Mucosa of rectum (tissue), 2 donors: ENCODE data around the gene CSMD2.

ENCODE experiments used
- H3K27ac ChIP-seq, 2 donors: one replicate each; pipeline ENCODE4 v1.7.0; 2013; ENCODE audit warnings: inconsistent platforms in 2 of 2, low read depth in 2 of 2, low read length in 2 of 2
- H3K27me3 ChIP-seq, 2 donors: one replicate each; pipeline ENCODE4 v1.7.0; 2013; ENCODE audit warnings: low read length in 2 of 2; ENCODE audit not compliant: control insufficient read depth in 2 of 2, insufficient read depth in 2 of 2
- H3K36me3 ChIP-seq, 2 donors: one replicate each; pipeline ENCODE4 v1.7.0; 2013; ENCODE audit warnings: low read length in 2 of 2; ENCODE audit not compliant: control insufficient read depth in 2 of 2, insufficient read depth in 2 of 2
- H3K4me1 ChIP-seq, 2 donors: one replicate each; pipeline ENCODE4 v1.7.0; 2013; ENCODE audit warnings: low read length in 2 of 2, mild to moderate bottlenecking in 1 of 2; ENCODE audit not compliant: control insufficient read depth in 2 of 2, insufficient read depth in 2 of 2
- H3K4me3 ChIP-seq, 2 donors: one replicate each; pipeline ENCODE4 v1.7.0; 2013; ENCODE audit warnings: low read length in 2 of 2
- H3K9ac ChIP-seq, 2 donors: one replicate each; pipeline ENCODE4 v1.7.0; 2013; ENCODE audit warnings: low read length in 2 of 2, low read depth in 1 of 2, mild to moderate bottlenecking in 1 of 2
- H3K9me3 ChIP-seq, 2 donors: one replicate each; pipeline ENCODE4 v1.7.0; 2013; ENCODE audit warnings: low read length in 2 of 2; ENCODE audit not compliant: control insufficient read depth in 2 of 2
- donor health status: healthy.
- donor health status: Normal muscosa, but diverticular disease.

The CSMD2 gene

DNA sequence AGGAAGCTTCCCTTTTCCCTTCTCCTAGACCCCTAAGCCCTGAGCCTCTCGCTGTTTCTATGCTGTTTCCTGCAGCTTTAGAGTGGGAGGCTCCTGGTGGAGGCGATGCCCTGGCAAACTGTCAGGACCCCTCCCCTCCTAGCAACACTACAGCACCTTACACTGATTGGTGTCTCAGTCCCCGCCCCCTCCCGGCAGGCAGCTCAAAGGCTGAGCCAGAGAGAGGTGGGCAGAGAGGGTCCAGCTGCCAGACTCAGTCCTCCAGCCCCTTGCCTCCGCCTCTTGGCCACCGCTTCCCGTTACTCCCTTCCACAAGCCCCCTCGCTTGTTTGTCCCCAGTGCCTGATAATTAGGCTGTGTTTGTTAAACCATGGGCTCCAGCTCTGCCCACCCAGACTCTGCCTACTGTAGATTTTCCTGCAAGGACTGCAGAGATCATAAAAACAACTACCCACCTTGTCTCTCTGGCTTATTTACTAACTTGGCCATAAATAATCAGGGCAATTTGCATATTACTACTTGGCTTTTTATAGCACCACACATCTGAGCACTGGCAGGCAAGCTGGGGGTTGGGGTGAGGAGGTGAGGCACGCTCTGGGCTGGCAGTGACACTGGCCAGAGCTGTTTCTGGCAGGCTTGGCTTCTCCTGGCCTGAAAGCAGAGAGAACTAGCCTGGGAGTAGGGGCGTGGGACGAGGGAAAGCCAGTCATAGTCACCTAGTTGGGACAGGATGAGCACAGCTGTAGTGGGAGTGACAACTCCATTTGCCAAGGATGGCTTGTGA is 107.5 kb downstream of the CSMD2 start:
- no peak overlapping the region for H3K9ac ChIP-seq
- H3K27ac ChIP-seq, result no peak overlapping the region
- no peaks in the 10 kb centered on the region for H3K4me1 ChIP-seq

DNA sequence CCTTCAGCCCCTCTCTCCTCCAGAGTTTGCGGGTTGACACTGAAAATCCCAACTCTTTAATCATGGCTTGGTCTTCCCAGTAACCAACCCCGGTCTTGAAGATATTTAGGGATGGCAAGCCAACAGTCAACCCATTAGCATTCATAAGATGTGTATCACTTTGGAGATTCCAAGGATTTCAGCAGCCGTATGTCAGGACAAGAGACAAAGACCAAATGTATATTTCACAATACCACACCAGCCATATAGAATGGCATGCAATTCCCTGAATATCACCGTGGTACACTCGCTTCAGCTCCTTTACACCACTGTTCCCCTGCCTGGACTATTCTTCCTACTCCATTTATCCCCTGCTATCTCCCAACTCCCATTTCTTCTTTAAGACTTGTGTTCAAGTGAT is 109.2 kb downstream of the CSMD2 start:
- no peak overlapping the region for H3K9ac ChIP-seq

More for the DNA sequence above, 107.5 kb downstream of the CSMD2 start:
- no peak overlapping the region for H3K4me3 ChIP-seq
- H3K36me3 ChIP-seq, result no peaks in the 10 kb centered on the region
- peaks cover 0 to 2% of the 10 kb centered on the region in 2 donors for H3K27me3 ChIP-seq
- H3K9me3 ChIP-seq, result no peaks in the 10 kb centered on the region

DNA sequence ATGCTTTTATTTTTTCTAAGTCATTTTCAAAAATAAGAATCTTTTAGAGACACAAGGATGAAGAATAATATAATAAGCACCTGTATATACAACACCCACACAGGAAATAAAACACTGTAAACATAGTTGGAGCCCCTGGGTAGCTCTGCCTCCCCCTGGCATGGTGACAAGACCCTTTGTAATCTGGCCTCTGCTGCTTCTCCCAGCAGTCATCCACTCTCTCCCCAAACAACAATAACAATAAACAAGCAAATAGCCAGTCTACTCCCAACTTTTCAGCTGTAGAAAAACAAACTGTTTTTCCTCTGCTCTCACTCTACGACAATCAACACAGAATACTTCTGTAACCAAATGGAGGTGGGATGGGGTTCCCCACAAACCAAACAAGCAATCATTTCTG is 110.1 kb downstream of the CSMD2 start:
- H3K36me3 ChIP-seq, result no peaks in the 10 kb centered on the region
- H3K4me1 ChIP-seq, result no peaks in the 10 kb centered on the region
- no peak overlapping the region for H3K27ac ChIP-seq
- peaks cover 0 to 2% of the 10 kb centered on the region in 2 donors for H3K27me3 ChIP-seq
- no peak overlapping the region for H3K9ac ChIP-seq
- H3K9me3 ChIP-seq, result no peaks in the 10 kb centered on the region
- H3K4me3 ChIP-seq, result no peak overlapping the region

More for the DNA sequence above, 109.2 kb downstream of the CSMD2 start:
- H3K27ac ChIP-seq, result no peak overlapping the region
- H3K4me3 ChIP-seq, result no peak overlapping the region
- peaks cover 0 to 2% of the 10 kb centered on the region in 2 donors for H3K27me3 ChIP-seq
- no peaks in the 10 kb centered on the region for H3K4me1 ChIP-seq
- H3K9me3 ChIP-seq, result no peaks in the 10 kb centered on the region
- no peaks in the 10 kb centered on the region for H3K36me3 ChIP-seq

DNA sequence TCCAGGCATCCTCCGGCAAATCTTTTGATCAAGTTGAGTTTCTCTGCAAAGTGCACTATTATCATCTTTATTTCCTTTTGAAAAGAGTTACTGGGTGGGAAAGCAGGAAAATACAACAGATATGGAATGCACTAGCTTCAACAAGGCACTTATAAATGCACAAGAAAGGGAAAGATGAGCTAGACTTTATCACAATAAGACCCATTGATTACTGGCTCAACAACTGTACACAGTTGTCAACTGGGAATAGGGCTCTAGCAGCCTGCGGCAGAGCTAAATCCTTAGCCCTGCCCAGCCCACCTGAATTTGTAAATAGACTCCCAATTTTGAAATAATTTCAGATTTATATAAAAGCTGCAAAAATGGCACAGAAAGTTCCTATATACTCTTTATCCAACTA is 111.4 kb downstream of the CSMD2 start:
- H3K27ac ChIP-seq, result no peak overlapping the region
- H3K9me3 ChIP-seq, result no peaks in the 10 kb centered on the region
- H3K9ac ChIP-seq, result no peak overlapping the region

GRCh38 chr1:34052565-34052964 is 112.5 kb downstream of the CSMD2 start:
- H3K27ac ChIP-seq, result no peak overlapping the region
- no peak overlapping the region for H3K9ac ChIP-seq
- no peaks in the 10 kb centered on the region for H3K9me3 ChIP-seq
- H3K4me3 ChIP-seq, result no peak overlapping the region
- no peaks in the 10 kb centered on the region for H3K4me1 ChIP-seq
- no peaks in the 10 kb centered on the region for H3K36me3 ChIP-seq
- H3K27me3 ChIP-seq, result no peaks in the 10 kb centered on the region

More for the DNA sequence above, 111.4 kb downstream of the CSMD2 start:
- H3K4me3 ChIP-seq, result no peak overlapping the region
- no peaks in the 10 kb centered on the region for H3K36me3 ChIP-seq
- H3K4me1 ChIP-seq, result no peaks in the 10 kb centered on the region
- H3K27me3 ChIP-seq, result no peaks in the 10 kb centered on the region

GRCh38 chr1:34050709-34051485 is 114.1 kb downstream of the CSMD2 start:
- no peaks in the 10 kb centered on the region for H3K9me3 ChIP-seq
- H3K4me3 ChIP-seq, result no peak overlapping the region
- no peaks in the 10 kb centered on the region for H3K4me1 ChIP-seq
- H3K27me3 ChIP-seq, result no peaks in the 10 kb centered on the region
- H3K27ac ChIP-seq, result no peak overlapping the region
- no peaks in the 10 kb centered on the region for H3K36me3 ChIP-seq
- no peak overlapping the region for H3K9ac ChIP-seq

DNA sequence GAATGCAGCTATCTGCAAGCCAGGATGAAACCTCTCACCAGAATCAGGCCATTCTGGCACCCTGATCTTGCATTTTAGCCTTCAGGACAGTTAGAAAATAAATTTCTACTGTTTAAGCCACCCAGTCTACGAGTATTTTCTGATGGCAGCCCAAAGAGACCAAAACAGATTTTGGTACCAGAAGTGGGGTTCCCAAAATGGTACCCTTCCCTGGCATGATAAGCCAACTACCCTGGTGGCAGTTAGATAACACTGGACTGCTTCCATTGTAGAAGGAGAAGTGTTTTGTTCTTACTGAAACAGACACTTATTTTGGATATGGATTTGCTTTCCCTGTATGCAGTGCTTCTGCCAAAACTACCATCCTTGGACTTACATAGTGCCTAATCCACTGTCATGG is 115.0 kb downstream of the CSMD2 start:
- H3K9ac ChIP-seq, result no peak overlapping the region
- no peak overlapping the region for H3K4me3 ChIP-seq
- no peaks in the 10 kb centered on the region for H3K9me3 ChIP-seq
- H3K4me1 ChIP-seq, result no peaks in the 10 kb centered on the region
- H3K27ac ChIP-seq, result no peak overlapping the region
- H3K27me3 ChIP-seq, result no peaks in the 10 kb centered on the region
- no peaks in the 10 kb centered on the region for H3K36me3 ChIP-seq

- Histone ChIP-seq H3K9me3 (no peaks in the 10 kb centered on the region), H3K27ac (no peak overlapping the region)
Observed at GRCh38 chr1:34049477-34049876, 115.6 kb downstream of the CSMD2 start.

DNA sequence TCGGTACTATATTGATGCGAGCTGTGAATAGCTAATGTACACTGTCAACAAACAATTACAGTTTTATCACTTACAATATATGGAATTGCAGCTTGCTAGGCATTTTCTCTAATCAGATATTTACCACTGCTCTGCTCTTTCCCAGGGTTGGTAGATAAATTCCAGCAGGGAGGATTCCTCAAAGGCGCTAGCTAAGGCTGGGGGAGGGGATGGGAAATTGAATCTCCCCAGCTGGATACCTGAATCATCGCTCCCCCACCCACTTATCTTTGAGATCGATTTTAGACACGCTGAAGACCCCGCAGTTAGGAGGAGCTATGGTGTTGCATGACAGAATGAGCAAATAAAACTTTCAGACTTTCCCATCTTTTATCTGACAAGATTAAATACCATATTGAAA is 127.2 kb downstream of the CSMD2 start:
- Histone ChIP-seq H3K9ac (no peak overlapping the region), H3K36me3 (no peaks in the 10 kb centered on the region), H3K27me3 (no peaks in the 10 kb centered on the region), H3K4me3 (no peak overlapping the region), H3K27ac (no peak overlapping the region), H3K9me3 (no peaks in the 10 kb centered on the region), H3K4me1 (no peaks in the 10 kb centered on the region)

More at GRCh38 chr1:34049477-34049876, 115.6 kb downstream of the CSMD2 start:
- no peak overlapping the region for H3K4me3 ChIP-seq
- H3K4me1 ChIP-seq, result no peaks in the 10 kb centered on the region
- H3K27me3 ChIP-seq, result no peaks in the 10 kb centered on the region
- no peaks in the 10 kb centered on the region for H3K36me3 ChIP-seq
- H3K9ac ChIP-seq, result no peak overlapping the region

GRCh38 chr1:34037109-34037508 is 127.9 kb downstream of the CSMD2 start:
- no peaks in the 10 kb centered on the region for H3K36me3 ChIP-seq
- no peak overlapping the region for H3K4me3 ChIP-seq
- H3K9ac ChIP-seq, result no peak overlapping the region
- no peak overlapping the region for H3K27ac ChIP-seq
- no peaks in the 10 kb centered on the region for H3K27me3 ChIP-seq
- no peaks in the 10 kb centered on the region for H3K9me3 ChIP-seq
- H3K4me1 ChIP-seq, result no peaks in the 10 kb centered on the region
